GM12864 (cell line): ENCODE measurements around the gene TET2.

Experiments
- DNase-seq: peaks from one replicate; pipeline ENCODE4 v3.0.0-alpha.2; 2011; ENCODE audit warnings: low read depth
- H3K4me3 ChIP-seq: 2 replicates; pipeline ENCODE4 v1.5.1; 2011; ENCODE audit warnings: mild to moderate bottlenecking, low read depth, low read length, control low read depth
- CTCF ChIP-seq: IDR thresholded peaks from 2 replicates; pipeline ENCODE4 v1.5.1; 2011; ENCODE audit warnings: low read depth, mild to moderate bottlenecking, moderate library complexity, low read length, control low read depth, inconsistent platforms; ENCODE audit errors: missing control alignments

TET2 gene

GRCh38 chr4:105206214-105206613 is 59.5 kb downstream of the TET2 start:
- no peak for DNase-seq
- no peak overlapping the region for H3K4me3 ChIP-seq
- TF ChIP-seq CTCF, result no peak

GRCh38 chr4:105207386-105207785 is 60.7 kb downstream of the TET2 start:
- no peak for TF ChIP-seq CTCF
- H3K4me3 ChIP-seq, result no peak overlapping the region
- no peak for DNase-seq

GRCh38 chr4:105208561-105208960 is 61.9 kb downstream of the TET2 start:
- TF ChIP-seq CTCF, result no peak
- no peak for DNase-seq
- no peak overlapping the region for H3K4me3 ChIP-seq

GRCh38 chr4:105210916-105211315 is 64.2 kb downstream of the TET2 start:
- no peak for DNase-seq
- TF ChIP-seq CTCF, result no peak
- no peak overlapping the region for H3K4me3 ChIP-seq

GRCh38 chr4:105215609-105216313 is 69.1 kb downstream of the TET2 start:
- no peak for TF ChIP-seq CTCF
- no peak for DNase-seq

GRCh38 chr4:105225500-105225899 is 78.8 kb downstream of the TET2 start:
- H3K4me3 ChIP-seq, result no peak overlapping the region
- DNase-seq, result no peak
- no peak for TF ChIP-seq CTCF

More at GRCh38 chr4:105215609-105216313, 69.1 kb downstream of the TET2 start:
- H3K4me3 ChIP-seq, result no peak overlapping the region

GRCh38 chr4:105227054-105227453 is 80.4 kb downstream of the TET2 start:
- TF ChIP-seq CTCF, result no peak
- no peak overlapping the region for H3K4me3 ChIP-seq
- DNase-seq, result no peak
